ENCODE measurements around the gene FER1L5. TPM values are rescaled to one million over a fixed set of nuclear protein-coding genes. Genes with fewer than 3 reads are reported as not detected.

Gene FER1L5
- total and polyA plus RNA-seq, 2 donors (not counting 1 experiment from before 2014, with no cell fraction given), result not detected

DNA sequence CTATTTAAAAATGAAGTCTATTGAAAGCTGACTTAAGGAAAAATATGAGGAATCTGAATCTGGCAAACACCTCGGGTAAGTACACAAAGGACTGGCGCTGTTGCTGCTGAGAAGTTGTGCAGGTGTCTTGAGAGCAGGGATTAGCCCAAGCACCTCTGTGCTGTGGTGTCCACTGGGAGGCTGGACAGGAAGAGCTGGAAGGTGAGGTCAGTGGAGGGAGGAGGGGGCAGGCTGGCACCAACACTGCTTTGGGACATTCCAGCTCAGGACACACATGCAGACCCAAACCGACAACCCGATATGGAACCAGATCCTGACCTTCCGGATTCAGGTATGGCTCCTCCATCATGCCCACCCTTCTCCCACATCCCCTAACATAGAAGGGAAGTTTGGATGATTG, 20.6 kb downstream of the FER1L5 start:
- ATAC-seq (ENCODE audit: low read depth), result no peak
- Mint-ChIP-seq H3K4me1 (no peaks in the 10 kb centered on the region), H3K27ac (no peak overlapping the region), H3K27me3 (no peaks in the 10 kb centered on the region), H3K9me3 (ENCODE audit: insufficient read depth) (no peaks in the 10 kb centered on the region), H3K4me3 (no peak overlapping the region)
- Histone ChIP-seq H3K4me1 (ENCODE audit: control insufficient read depth in 2 of 2, insufficient read depth in 2 of 2, low read length in 2 of 2) (no peaks in the 10 kb centered on the region), H3K9me3 (ENCODE audit: control extremely low read depth in 1 of 3, control insufficient read depth in 2 of 3, insufficient read depth in 1 of 3, low read length in 2 of 3) (peaks cover 0 to 2% (median 0%) of the 10 kb centered on the region in 3 donors), H3K9ac (ENCODE audit: low read length) (no peak overlapping the region), H3K27me3 (replicated peaks in 1 of 4; ENCODE audit: control extremely low read depth in 1 of 4, control insufficient read depth in 3 of 4, insufficient read depth in 4 of 4, low read length in 3 of 4) (no peaks in the 10 kb centered on the region), H4K20me1 (ENCODE audit: control insufficient read depth, insufficient read depth, low read length, poor library complexity, severe bottlenecking) (no peaks in the 10 kb centered on the region), H3K4me2 (replicated peaks; ENCODE audit: low read depth, low read length, poor library complexity, severe bottlenecking) (no peak overlapping the region), H2AFZ (ENCODE audit: insufficient read depth, low read depth, low read length, poor library complexity, severe bottlenecking) (no peak overlapping the region), H3K79me2 (ENCODE audit: control insufficient read depth, insufficient read depth, low read length) (no peaks in the 10 kb centered on the region), H3K4me3 (ENCODE audit: control extremely low read depth in 1 of 5, extremely low read depth in 1 of 5, insufficient read depth in 1 of 5, low read depth in 2 of 5, low read length in 4 of 5) (no peak overlapping the region), H3K27ac (ENCODE audit: low read length in 2 of 2) (no peak overlapping the region), H3K36me3 (replicated peaks in 1 of 2; ENCODE audit: control extremely low read depth in 1 of 2, control insufficient read depth in 1 of 2, extremely low read depth in 1 of 2, insufficient read depth in 2 of 2, low read length in 1 of 2) (no peaks in the 10 kb centered on the region)
- POLR2A ChIA-PET, result interaction anchor here (0.6 kb wide), 1 partner anchor 143 kb away, joined by 4 read pairs; no protein-coding TSS in a partner anchor
- CTCF ChIA-PET, result no interaction called here
- WGBS (ENCODE audit: insufficient coverage), result 100% methylated on average over 2 of the region's 5 CpGs
- no peak for TF ChIP-seq EZH2 (IDR thresholded peaks at IDR 0.05; ENCODE audit: borderline replicate concordance, insufficient read depth, low read depth, low read length, poor library complexity, severe bottlenecking)
- TF ChIP-seq, protein P1, sequence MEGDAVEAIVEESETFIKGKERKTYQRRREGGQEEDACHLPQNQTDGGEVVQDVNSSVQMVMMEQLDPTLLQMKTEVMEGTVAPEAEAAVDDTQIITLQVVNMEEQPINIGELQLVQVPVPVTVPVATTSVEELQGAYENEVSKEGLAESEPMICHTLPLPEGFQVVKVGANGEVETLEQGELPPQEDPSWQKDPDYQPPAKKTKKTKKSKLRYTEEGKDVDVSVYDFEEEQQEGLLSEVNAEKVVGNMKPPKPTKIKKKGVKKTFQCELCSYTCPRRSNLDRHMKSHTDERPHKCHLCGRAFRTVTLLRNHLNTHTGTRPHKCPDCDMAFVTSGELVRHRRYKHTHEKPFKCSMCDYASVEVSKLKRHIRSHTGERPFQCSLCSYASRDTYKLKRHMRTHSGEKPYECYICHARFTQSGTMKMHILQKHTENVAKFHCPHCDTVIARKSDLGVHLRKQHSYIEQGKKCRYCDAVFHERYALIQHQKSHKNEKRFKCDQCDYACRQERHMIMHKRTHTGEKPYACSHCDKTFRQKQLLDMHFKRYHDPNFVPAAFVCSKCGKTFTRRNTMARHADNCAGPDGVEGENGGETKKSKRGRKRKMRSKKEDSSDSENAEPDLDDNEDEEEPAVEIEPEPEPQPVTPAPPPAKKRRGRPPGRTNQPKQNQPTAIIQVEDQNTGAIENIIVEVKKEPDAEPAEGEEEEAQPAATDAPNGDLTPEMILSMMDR (IDR thresholded peaks at IDR 0.05), result no peak
- DNase-seq, result no peak
- intact Hi-C loops (cut with micrococcal nuclease), result no loop called here

DNA sequence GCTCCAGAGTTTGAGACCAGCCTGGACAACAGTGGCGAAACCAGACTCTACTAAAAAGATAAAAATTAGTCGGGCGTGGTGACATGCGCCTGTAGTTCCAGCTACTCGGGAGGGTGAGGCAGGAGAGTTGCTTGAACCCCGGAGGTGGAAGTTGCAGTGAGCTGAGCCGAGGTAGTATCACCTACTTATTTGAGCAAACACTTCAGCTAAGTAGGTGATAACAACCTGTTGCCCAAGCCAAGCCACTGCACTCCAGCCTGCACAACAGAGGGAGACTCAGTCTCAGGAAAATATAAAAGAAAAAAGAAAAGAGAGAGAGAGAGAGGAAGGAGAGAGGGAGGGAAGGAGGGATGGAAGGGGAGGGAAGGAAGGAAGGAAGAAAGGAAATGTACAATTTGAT, 21.3 kb downstream of the FER1L5 start:
- 95% methylated on average over 5 of the region's 7 CpGs for WGBS (ENCODE audit: insufficient coverage)
- Histone ChIP-seq H3K4me2 (replicated peaks; ENCODE audit: low read depth, low read length, poor library complexity, severe bottlenecking) (no peak overlapping the region), H3K27me3 (replicated peaks in 1 of 4; ENCODE audit: control extremely low read depth in 1 of 4, control insufficient read depth in 3 of 4, insufficient read depth in 4 of 4, low read length in 3 of 4) (no peaks in the 10 kb centered on the region), H4K20me1 (ENCODE audit: control insufficient read depth, insufficient read depth, low read length, poor library complexity, severe bottlenecking) (no peaks in the 10 kb centered on the region), H3K9me3 (ENCODE audit: control extremely low read depth in 1 of 3, control insufficient read depth in 2 of 3, insufficient read depth in 1 of 3, low read length in 2 of 3) (peaks cover 0 to 2% (median 0%) of the 10 kb centered on the region in 3 donors), H3K79me2 (ENCODE audit: control insufficient read depth, insufficient read depth, low read length) (no peaks in the 10 kb centered on the region), H3K4me3 (ENCODE audit: control extremely low read depth in 1 of 5, extremely low read depth in 1 of 5, insufficient read depth in 1 of 5, low read depth in 2 of 5, low read length in 4 of 5) (no peak overlapping the region), H2AFZ (ENCODE audit: insufficient read depth, low read depth, low read length, poor library complexity, severe bottlenecking) (no peak overlapping the region), H3K4me1 (ENCODE audit: control insufficient read depth in 2 of 2, insufficient read depth in 2 of 2, low read length in 2 of 2) (no peaks in the 10 kb centered on the region), H3K36me3 (replicated peaks in 1 of 2; ENCODE audit: control extremely low read depth in 1 of 2, control insufficient read depth in 1 of 2, extremely low read depth in 1 of 2, insufficient read depth in 2 of 2, low read length in 1 of 2) (no peaks in the 10 kb centered on the region), H3K27ac (ENCODE audit: low read length in 2 of 2) (no peak overlapping the region), H3K9ac (ENCODE audit: low read length) (no peak overlapping the region)
- ChIA-PET CTCF (no interaction called here), POLR2A (interaction anchor here (0.6 kb wide), 1 partner anchor 143 kb away, joined by 4 read pairs; no protein-coding TSS in a partner anchor)
- DNase-seq (no peak), ATAC-seq (ENCODE audit: low read depth) (no peak)
- Mint-ChIP-seq H3K27me3 (peaks cover 3% of the 10 kb centered on the region), H3K4me1 (no peaks in the 10 kb centered on the region), H3K9me3 (ENCODE audit: insufficient read depth) (no peaks in the 10 kb centered on the region), H3K4me3 (no peak overlapping the region), H3K27ac (no peak overlapping the region)
- TF ChIP-seq EZH2 (IDR thresholded peaks at IDR 0.05; ENCODE audit: borderline replicate concordance, insufficient read depth, low read depth, low read length, poor library complexity, severe bottlenecking), result no peak
- TF ChIP-seq, protein P1 (IDR thresholded peaks at IDR 0.05), result no peak
- intact Hi-C loops (cut with micrococcal nuclease), result no loop called here
